Measurements from ENCODE around the gene ZNF44.
A peak's percentile ranks its signal among the peaks of the same experiment; 100 is the strongest.

Gene ZNF44

DNA sequence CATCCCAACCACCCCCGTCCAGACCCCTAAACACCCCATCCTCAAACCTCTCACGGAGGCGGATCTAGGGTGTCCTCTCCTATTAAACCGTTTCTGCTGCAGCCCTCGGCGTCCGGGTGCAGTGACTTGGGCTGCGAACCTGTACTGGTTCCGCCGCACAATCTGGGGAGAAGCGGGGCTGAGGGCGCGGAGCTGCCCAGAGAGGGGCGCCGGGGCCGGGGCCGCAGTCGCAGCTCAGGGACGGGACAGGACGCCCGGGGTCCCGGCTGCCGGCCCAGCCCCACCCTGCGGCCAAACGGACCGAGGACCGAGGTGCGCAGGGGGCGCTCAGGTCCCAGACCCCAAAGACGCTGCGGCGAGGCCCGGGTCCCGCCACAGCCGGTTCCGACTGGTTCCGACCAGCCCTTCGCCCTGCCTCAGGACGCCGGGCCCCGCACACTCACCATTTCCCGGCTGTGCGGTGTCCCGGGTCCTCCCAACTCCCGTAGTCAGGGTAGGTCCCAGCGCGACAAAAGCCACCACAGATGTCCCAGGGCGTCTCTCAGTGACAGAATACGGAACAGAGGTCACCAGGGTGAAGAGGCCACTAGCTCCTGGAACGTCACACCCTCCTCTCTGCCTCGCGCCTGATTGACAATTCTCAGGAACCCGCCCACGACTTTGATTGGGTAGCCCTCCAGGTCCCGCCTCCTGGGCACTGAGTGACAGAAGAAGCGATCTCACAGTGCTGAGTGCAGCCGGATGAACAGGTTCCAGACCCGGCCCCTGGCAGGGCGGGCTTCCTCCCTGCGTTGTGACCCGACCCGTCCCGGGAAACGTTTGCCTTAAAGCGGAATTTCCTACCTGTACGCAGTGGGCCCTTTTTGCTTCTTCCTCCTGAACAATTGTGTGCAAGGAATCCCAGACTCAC, at the start of gene ZNF44:
Gene ZNF44, minus strand, starts transcription at position 635 of the 910 bp plus-strand sequence. Its CDS starts 189 bp downstream, at position 446.
- Histone ChIP-seq H3K27me3 (ENCODE audit: control insufficient read depth, low read length) (no peaks in the 10 kb centered on the region), H3F3A (ENCODE audit: control insufficient read depth, insufficient read depth) (no peaks in the 10 kb centered on the region), H3K9me2 (replicated peaks; ENCODE audit: control insufficient read depth, low read length) (no peaks in the 10 kb centered on the region), H4K20me1 (ENCODE audit: control insufficient read depth, insufficient read depth, low read depth, low read length) (no peaks in the 10 kb centered on the region), H3K9me3 (ENCODE audit: control insufficient read depth, insufficient read depth, low read length) (no peaks in the 10 kb centered on the region), H3K79me2 (ENCODE audit: control insufficient read depth, low read length) (peaks cover 31% of the 10 kb centered on the region), H3K36me3 (ENCODE audit: control insufficient read depth, low read length) (peaks cover 2% of the 10 kb centered on the region; the same call in 1 of the 2 replicates), H3K4me3 (ENCODE audit: low read length) (peak within 1 kb of the TSS; percentile 92), H3K4me2 (ENCODE audit: low read length) (peak within 1 kb of the TSS; percentile 85), H3K4me1 (ENCODE audit: control insufficient read depth, low read length) (peaks cover 12% of the 10 kb centered on the region), H3K27ac (ENCODE audit: low read depth, low read length) (peak within 1 kb of the TSS; percentile 31)
- TF ChIP-seq, protein P1, sequence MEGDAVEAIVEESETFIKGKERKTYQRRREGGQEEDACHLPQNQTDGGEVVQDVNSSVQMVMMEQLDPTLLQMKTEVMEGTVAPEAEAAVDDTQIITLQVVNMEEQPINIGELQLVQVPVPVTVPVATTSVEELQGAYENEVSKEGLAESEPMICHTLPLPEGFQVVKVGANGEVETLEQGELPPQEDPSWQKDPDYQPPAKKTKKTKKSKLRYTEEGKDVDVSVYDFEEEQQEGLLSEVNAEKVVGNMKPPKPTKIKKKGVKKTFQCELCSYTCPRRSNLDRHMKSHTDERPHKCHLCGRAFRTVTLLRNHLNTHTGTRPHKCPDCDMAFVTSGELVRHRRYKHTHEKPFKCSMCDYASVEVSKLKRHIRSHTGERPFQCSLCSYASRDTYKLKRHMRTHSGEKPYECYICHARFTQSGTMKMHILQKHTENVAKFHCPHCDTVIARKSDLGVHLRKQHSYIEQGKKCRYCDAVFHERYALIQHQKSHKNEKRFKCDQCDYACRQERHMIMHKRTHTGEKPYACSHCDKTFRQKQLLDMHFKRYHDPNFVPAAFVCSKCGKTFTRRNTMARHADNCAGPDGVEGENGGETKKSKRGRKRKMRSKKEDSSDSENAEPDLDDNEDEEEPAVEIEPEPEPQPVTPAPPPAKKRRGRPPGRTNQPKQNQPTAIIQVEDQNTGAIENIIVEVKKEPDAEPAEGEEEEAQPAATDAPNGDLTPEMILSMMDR (IDR thresholded peaks at IDR 0.05; ENCODE audit: low read depth, low read length, poor library complexity, severe bottlenecking): no peak
- no peak for TF ChIP-seq EZH2phosphoT487 (IDR thresholded peaks at IDR 0.05; ENCODE audit: borderline replicate concordance, low read length)

- no peaks in the 10 kb centered on the region for H3K79me2 ChIP-seq (ENCODE audit: control insufficient read depth, low read length)
- no peaks in the 10 kb centered on the region for H3K27me3 ChIP-seq (ENCODE audit: control insufficient read depth, low read length)
- no peaks in the 10 kb centered on the region for H3K36me3 ChIP-seq (ENCODE audit: control insufficient read depth, low read length)
- H3K9me3 ChIP-seq (ENCODE audit: control insufficient read depth, insufficient read depth, low read length): no peaks in the 10 kb centered on the region
- no peaks in the 10 kb centered on the region for H3K9me2 ChIP-seq (replicated peaks; ENCODE audit: control insufficient read depth, low read length)
- peak within 1 kb of the TSS; percentile 39 for H3K27ac ChIP-seq (ENCODE audit: low read depth, low read length)
- H3K4me3 ChIP-seq (ENCODE audit: low read length): peak within 1 kb of the TSS; percentile 78
- H3K4me2 ChIP-seq (ENCODE audit: low read length): peak within 1 kb of the TSS; percentile 73
- H3F3A ChIP-seq (ENCODE audit: control insufficient read depth, insufficient read depth): no peaks in the 10 kb centered on the region
- TF ChIP-seq, protein P1 (IDR thresholded peaks at IDR 0.05; ENCODE audit: low read depth, low read length, poor library complexity, severe bottlenecking): no peak
- TF ChIP-seq EZH2phosphoT487 (IDR thresholded peaks at IDR 0.05; ENCODE audit: borderline replicate concordance, low read length): no peak
- peaks cover 27% of the 10 kb centered on the region for H3K4me1 ChIP-seq (ENCODE audit: control insufficient read depth, low read length)
- H4K20me1 ChIP-seq (ENCODE audit: control insufficient read depth, insufficient read depth, low read depth, low read length): no peaks in the 10 kb centered on the region
Measured at GRCh38 chr19:12333162-12334159, 38.8 kb upstream of the ZNF44 start, which contains the start of gene ZNF563. ZNF563 (minus strand) TSS chr19:12333633; CDS start chr19:12333482, 151 bp downstream.

DNA sequence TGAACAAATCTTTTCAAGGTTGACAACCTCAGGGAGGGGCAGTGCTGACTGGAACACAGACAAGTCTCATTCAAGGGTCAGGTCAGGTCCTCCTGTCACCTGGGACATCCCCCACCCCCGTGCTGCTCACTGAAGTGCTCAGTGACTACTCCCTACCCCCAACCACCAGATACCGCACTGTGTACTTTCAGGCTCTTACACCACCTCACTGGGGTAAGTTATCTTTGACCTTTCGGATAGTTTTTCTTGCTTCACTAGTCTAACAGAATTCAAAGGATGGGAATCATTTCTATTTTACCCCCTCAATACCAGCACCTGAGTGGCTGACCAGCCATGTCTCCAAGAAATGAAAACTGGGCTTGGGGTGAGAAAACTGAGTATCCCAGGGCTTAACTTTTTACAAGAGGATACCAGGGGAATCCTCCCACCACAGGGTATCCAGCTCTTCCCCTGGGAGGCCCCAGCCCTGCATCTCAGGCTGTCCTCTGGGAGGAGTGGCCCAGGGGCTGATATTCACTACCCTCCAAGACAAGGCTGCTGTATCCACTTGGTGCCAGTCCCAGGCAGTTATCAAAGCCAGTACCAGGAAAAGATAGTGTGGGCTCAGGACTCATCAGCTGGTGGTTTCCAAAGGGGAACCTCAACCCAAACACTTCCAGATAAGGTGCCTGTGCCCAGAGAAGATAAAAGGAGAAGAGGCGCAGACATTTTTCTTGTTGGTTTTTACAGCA, 36.7 kb upstream of the ZNF44 start:
- Histone ChIP-seq H3K4me3 (ENCODE audit: low read length) (peak overlapping the region; percentile 78), H4K20me1 (ENCODE audit: control insufficient read depth, insufficient read depth, low read depth, low read length) (no peaks in the 10 kb centered on the region), H3K4me1 (ENCODE audit: control insufficient read depth, low read length) (peaks cover 27% of the 10 kb centered on the region), H3K9me3 (ENCODE audit: control insufficient read depth, insufficient read depth, low read length) (no peaks in the 10 kb centered on the region), H3K36me3 (ENCODE audit: control insufficient read depth, low read length) (no peaks in the 10 kb centered on the region), H3K27ac (ENCODE audit: low read depth, low read length) (no peak overlapping the region), H3K79me2 (ENCODE audit: control insufficient read depth, low read length) (no peaks in the 10 kb centered on the region), H3K27me3 (ENCODE audit: control insufficient read depth, low read length) (no peaks in the 10 kb centered on the region), H3K9me2 (replicated peaks; ENCODE audit: control insufficient read depth, low read length) (no peaks in the 10 kb centered on the region), H3F3A (ENCODE audit: control insufficient read depth, insufficient read depth) (no peaks in the 10 kb centered on the region), H3K4me2 (ENCODE audit: low read length) (peak overlapping the region; percentile 73)
- TF ChIP-seq, protein P1 (IDR thresholded peaks at IDR 0.05; ENCODE audit: low read depth, low read length, poor library complexity, severe bottlenecking): no peak
- TF ChIP-seq EZH2phosphoT487 (IDR thresholded peaks at IDR 0.05; ENCODE audit: borderline replicate concordance, low read length): no peak
